ENCODE measurements around the gene SYVN1.

SYVN1 gene

DNA sequence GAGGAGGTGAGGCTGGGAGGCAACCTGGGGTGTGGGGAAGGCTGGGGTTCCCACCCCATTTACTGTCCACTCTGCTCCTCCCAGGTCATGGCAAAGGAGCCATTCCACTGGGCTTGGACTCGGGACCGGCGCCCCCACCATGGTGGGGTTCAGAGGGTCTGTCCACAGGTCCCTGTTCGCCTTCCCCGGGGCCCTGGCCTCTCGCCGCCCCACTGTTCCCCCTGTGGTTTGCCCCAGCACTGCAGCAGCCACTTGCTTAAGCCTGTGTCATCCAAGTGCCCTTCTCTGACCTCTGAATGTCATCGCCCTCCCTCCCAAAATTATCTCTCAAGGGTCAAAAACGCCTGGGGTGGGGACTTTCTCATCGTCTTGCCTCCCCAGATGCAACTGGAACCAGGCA is 38.3 kb upstream of the SYVN1 start:
- Histone ChIP-seq H3K4me3 (ENCODE audit: low read depth, low read length) (no peak overlapping the region), H3K36me3 (no peaks in the 10 kb centered on the region), H3K27ac (no peak overlapping the region), H3K27me3 (ENCODE audit: insufficient read depth, low read depth, severe bottlenecking) (no peaks in the 10 kb centered on the region), H3K9me3 (ENCODE audit: severe bottlenecking) (no peaks in the 10 kb centered on the region)
- TF ChIP-seq, protein P1, sequence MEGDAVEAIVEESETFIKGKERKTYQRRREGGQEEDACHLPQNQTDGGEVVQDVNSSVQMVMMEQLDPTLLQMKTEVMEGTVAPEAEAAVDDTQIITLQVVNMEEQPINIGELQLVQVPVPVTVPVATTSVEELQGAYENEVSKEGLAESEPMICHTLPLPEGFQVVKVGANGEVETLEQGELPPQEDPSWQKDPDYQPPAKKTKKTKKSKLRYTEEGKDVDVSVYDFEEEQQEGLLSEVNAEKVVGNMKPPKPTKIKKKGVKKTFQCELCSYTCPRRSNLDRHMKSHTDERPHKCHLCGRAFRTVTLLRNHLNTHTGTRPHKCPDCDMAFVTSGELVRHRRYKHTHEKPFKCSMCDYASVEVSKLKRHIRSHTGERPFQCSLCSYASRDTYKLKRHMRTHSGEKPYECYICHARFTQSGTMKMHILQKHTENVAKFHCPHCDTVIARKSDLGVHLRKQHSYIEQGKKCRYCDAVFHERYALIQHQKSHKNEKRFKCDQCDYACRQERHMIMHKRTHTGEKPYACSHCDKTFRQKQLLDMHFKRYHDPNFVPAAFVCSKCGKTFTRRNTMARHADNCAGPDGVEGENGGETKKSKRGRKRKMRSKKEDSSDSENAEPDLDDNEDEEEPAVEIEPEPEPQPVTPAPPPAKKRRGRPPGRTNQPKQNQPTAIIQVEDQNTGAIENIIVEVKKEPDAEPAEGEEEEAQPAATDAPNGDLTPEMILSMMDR (IDR thresholded peaks at IDR 0.05; ENCODE audit: low read depth, low read length): no peak
- DNase-seq: no peak

DNA sequence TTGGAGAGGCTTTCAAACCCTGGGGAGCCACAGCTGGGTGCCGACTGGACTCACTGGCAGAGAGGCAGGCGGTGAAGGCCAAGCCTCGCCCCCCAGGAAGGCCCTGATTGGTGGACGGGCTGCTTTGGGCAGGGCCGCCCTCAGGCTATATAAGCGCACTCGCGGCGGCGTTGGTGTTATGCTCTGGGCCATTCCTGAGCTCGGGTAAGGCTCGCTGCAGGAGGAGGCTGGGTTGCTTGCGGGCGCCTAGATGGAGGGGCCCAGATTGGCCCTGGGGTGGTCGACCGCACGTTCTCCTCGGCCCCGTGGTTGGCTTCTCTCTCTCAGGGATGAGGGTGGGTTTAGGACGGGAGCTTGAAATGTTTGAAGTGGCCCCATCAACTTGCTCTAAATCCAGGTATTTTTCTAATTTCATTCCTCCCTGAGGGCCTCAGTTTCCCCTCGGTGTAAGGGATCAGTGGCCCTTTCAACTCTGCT is 35.8 kb upstream of the SYVN1 start, which contains the start of gene SPDYC:
TSS of gene SPDYC (plus strand) at position 176 of the 477 bp plus-strand sequence. CDS start 1,125 bp downstream, outside the sequence.
- H3K36me3 ChIP-seq: no peaks in the 10 kb centered on the region
- no peak for DNase-seq
- no peak within 1 kb of the TSS for H3K27ac ChIP-seq
- no peaks in the 10 kb centered on the region for H3K9me3 ChIP-seq (ENCODE audit: severe bottlenecking)
- H3K4me3 ChIP-seq (ENCODE audit: low read depth, low read length): no peak within 1 kb of the TSS
- TF ChIP-seq, protein P1 (IDR thresholded peaks at IDR 0.05; ENCODE audit: low read depth, low read length): no peak
- no peaks in the 10 kb centered on the region for H3K27me3 ChIP-seq (ENCODE audit: insufficient read depth, low read depth, severe bottlenecking)

DNA sequence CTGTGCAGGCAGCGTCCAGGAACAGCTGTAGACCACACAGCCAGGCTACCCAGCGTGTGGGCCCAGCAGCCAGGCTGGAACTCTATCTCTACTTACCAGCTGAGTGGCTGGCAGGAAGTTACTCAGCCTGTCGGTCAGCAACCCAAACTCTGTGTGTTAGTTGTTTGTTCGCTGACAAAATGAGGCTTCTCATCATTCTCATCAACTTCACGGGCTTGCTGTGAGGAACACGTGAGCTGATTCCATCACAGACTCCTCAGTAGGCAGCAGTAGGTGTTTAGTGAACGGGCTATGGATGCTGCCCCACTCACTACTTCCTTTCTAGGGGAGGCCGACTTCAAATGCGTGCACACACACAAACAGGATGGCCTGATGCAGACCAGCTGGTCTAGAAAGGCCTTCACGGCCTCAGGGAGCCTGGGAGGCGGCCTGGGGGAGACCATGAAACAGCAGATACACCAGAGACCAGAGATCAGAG is 34.9 kb upstream of the SYVN1 start:
- Histone ChIP-seq H3K36me3 (no peaks in the 10 kb centered on the region), H3K9me3 (ENCODE audit: severe bottlenecking) (no peaks in the 10 kb centered on the region), H3K4me3 (ENCODE audit: low read depth, low read length) (no peak overlapping the region), H3K27ac (no peak overlapping the region), H3K27me3 (ENCODE audit: insufficient read depth, low read depth, severe bottlenecking) (no peaks in the 10 kb centered on the region)
- TF ChIP-seq, protein P1 (IDR thresholded peaks at IDR 0.05; ENCODE audit: low read depth, low read length): no peak
- no peak for DNase-seq

DNA sequence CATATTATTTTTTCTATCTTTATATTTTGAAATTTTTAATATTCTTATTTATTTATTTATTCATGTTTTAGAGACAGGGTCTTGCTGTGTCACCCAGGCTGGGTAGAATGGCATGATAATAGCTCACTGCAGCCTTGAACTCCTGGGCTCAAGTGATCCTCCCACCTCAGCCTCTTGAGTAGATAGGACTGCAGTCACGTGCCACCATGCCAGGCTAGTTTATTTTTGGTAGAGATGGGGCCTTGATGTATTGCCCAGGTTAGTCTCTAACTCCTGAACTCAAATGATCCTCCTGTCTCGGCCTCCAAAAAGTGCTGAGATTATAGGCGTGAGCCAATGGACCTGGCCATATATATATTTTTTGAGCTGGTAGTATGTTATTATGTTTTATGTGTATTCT is 33.3 kb upstream of the SYVN1 start:
- TF ChIP-seq, protein P1 (IDR thresholded peaks at IDR 0.05; ENCODE audit: low read depth, low read length): no peak
- no peaks in the 10 kb centered on the region for H3K36me3 ChIP-seq
- H3K27ac ChIP-seq: no peak overlapping the region
- no peak for DNase-seq
- H3K27me3 ChIP-seq (ENCODE audit: insufficient read depth, low read depth, severe bottlenecking): no peaks in the 10 kb centered on the region
- H3K9me3 ChIP-seq (ENCODE audit: severe bottlenecking): no peaks in the 10 kb centered on the region
- H3K4me3 ChIP-seq (ENCODE audit: low read depth, low read length): no peak overlapping the region

DNA sequence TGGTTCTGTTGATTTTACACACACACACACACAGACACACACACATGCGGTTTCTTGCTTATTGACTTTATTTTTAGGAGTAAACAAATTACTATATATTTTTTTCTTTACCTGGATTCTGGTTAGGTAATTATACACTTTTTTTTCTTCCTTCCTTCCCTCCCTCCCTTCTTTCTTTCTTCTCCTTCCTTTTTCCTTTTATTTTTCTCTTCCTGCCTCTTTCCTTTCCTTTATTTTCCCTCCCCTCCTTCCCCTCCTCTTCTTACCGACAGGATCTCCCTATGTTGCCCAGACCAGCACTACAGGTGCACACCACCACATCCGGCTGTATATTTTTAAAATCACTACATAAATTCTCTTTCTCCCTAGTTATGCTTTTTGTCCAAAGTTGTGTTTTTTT is 32.6 kb upstream of the SYVN1 start:
- TF ChIP-seq, protein P1 (IDR thresholded peaks at IDR 0.05; ENCODE audit: low read depth, low read length): no peak
- Histone ChIP-seq H3K27me3 (ENCODE audit: insufficient read depth, low read depth, severe bottlenecking) (no peaks in the 10 kb centered on the region), H3K4me3 (ENCODE audit: low read depth, low read length) (no peak overlapping the region), H3K9me3 (ENCODE audit: severe bottlenecking) (no peaks in the 10 kb centered on the region), H3K36me3 (no peaks in the 10 kb centered on the region), H3K27ac (no peak overlapping the region)
- no peak for DNase-seq
